OCI-LY1 (cell line): Measurements from ENCODE around the gene SEPTIN5.

Experiments used
- H2AFZ ChIP-seq: fragments of 200-600 bp; sonication (generic), shearing (Covaris generic); 2 replicates; pipeline ENCODE4 v1.6.0; 2014; ENCODE audit warnings: antibody characterized with exemption, mild to moderate bottlenecking, low read length
- H3F3A ChIP-seq: fragments of 200-600 bp; sonication (generic), shearing (Covaris generic); 2 replicates; pipeline ENCODE4 v1.6.0; 2014; ENCODE audit warnings: mild to moderate bottlenecking, antibody characterized with exemption, low read length, moderate library complexity; ENCODE audit not compliant: insufficient read depth
- H3K27ac ChIP-seq: fragments of 200-600 bp; sonication (generic); 2 replicates; pipeline ENCODE4 v1.5.1; 2014; ENCODE audit warnings: low read length, mixed run types, mild to moderate bottlenecking, low read depth; ENCODE audit not compliant: poor library complexity, severe bottlenecking
- H3K27me3 ChIP-seq: fragments of 200-600 bp; sonication (generic); 2 replicates; pipeline ENCODE4 v1.6.0; 2014; ENCODE audit warnings: antibody characterized with exemption, mild to moderate bottlenecking, low read length, moderate library complexity; ENCODE audit not compliant: insufficient read depth
- H3K36me3 ChIP-seq: fragments of 200-600 bp; sonication (generic); 2 replicates; pipeline ENCODE4 v1.6.1; 2014; ENCODE audit warnings: mild to moderate bottlenecking, antibody characterized with exemption, low read length, moderate library complexity, mixed read lengths; ENCODE audit not compliant: insufficient read depth
- H3K4me1 ChIP-seq: fragments of 200-600 bp; sonication (generic); 2 replicates; pipeline ENCODE4 v1.5.1; 2014; ENCODE audit warnings: mild to moderate bottlenecking, low read length, moderate library complexity; ENCODE audit not compliant: insufficient read depth, severe bottlenecking
- H3K4me2 ChIP-seq: fragments of 200-600 bp; sonication (generic), shearing (Covaris generic); 2 replicates; pipeline ENCODE4 v1.6.1; 2014; ENCODE audit warnings: low read length
- H3K4me3 ChIP-seq: fragments of 200-600 bp; sonication (generic); 2 replicates; pipeline ENCODE4 v1.5.1; 2014; ENCODE audit warnings: low read length, low read depth, mild to moderate bottlenecking, mixed read lengths; ENCODE audit not compliant: poor library complexity, severe bottlenecking
- H3K79me2 ChIP-seq: fragments of 200-600 bp; shearing (Covaris generic); 2 replicates; pipeline ENCODE4 v1.6.1; 2016; ENCODE audit warnings: mixed run types, low read length, mixed read lengths; ENCODE audit not compliant: insufficient read depth
- H3K9ac ChIP-seq: fragments of 200-600 bp; sonication (generic), shearing (Covaris generic); 2 replicates; pipeline ENCODE4 v1.6.1; 2014; ENCODE audit warnings: mild to moderate bottlenecking, low read length, mixed read lengths
- H3K9me2 ChIP-seq: fragments of 200-600 bp; sonication (generic), shearing (Covaris generic); 2 replicates; pipeline ENCODE4 v1.6.1; 2014; ENCODE audit warnings: low read depth, mild to moderate bottlenecking, low read length, mixed read lengths
- H3K9me3 ChIP-seq: fragments of 200-600 bp; shearing (Covaris generic); 2 replicates; pipeline ENCODE4 v1.6.1; 2014; ENCODE audit warnings: low read length, mixed read lengths
- H4K20me1 ChIP-seq: fragments of 200-600 bp; sonication (generic), shearing (Covaris generic); 2 replicates; pipeline ENCODE4 v1.6.0; 2016; ENCODE audit warnings: mild to moderate bottlenecking, low read length; ENCODE audit not compliant: insufficient read depth
- EZH2 ChIP-seq: fragments of 200-600 bp; sonication (generic), shearing (Covaris generic); IDR thresholded peaks from 2 replicates; pipeline ENCODE4 v1.8.0; 2017; ENCODE audit warnings: borderline replicate concordance, mixed run types, mild to moderate bottlenecking, antibody characterized with exemption, low read length, moderate library complexity, mixed read lengths
- TF ChIP-seq, protein P1 (sequence below): fragments of 200-600 bp; sonication (generic), shearing (Covaris generic); IDR thresholded peaks from 2 replicates; pipeline ENCODE4 v1.5.1; 2017; ENCODE audit warnings: mild to moderate bottlenecking, antibody characterized with exemption, low read length, moderate library complexity, mixed read lengths

SEPTIN5 gene

DNA sequence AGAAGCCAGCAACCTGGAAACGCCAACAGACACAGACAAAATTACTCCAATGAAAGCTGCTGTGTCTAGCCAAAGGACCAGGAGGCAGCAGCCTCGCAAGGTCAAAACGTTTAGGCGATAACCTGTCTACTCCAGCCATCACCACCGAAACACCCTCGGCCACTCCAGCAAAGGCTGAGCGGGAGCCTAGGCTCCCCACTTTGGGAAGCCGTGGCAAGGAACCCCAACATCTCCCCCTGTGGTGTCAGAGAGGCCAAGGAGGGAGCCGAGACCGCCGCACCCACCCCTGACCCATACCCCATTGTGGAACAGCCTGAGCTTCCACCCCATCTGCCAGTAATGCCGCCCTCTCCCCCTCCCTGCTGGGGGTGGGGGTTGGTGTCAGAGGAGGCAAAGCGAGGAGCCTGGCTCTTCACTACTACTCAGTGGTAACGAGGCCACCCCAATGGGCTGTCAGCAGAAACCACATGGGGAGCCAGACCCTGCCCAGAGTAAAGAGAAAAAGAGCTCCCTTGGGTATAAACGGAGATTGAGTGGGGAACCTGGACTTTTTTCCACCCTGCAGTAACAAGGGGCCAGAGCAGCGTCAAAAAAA lies 33.9 kb upstream of the SEPTIN5 start:
- Histone ChIP-seq H3K79me2 (no peaks in the 10 kb centered on the region), H3K9ac (no peak overlapping the region), H2AFZ (no peak overlapping the region), H4K20me1 (no peaks in the 10 kb centered on the region), H3K27me3 (peaks cover 7% of the 10 kb centered on the region; the same call in 1 of the 2 replicates), H3K36me3 (no peaks in the 10 kb centered on the region; the same call in 1 of the 2 replicates), H3K9me3 (0 out of 2 replicates have a peak, but pooled peaks cover 8% of the 10 kb centered on the region), H3K27ac (no peak overlapping the region), H3K4me3 (no peak overlapping the region), H3F3A (no peaks in the 10 kb centered on the region), H3K9me2 (no peaks in the 10 kb centered on the region), H3K4me2 (no peak overlapping the region), H3K4me1 (no peaks in the 10 kb centered on the region)
- TF ChIP-seq EZH2: no peak
- TF ChIP-seq, protein P1, sequence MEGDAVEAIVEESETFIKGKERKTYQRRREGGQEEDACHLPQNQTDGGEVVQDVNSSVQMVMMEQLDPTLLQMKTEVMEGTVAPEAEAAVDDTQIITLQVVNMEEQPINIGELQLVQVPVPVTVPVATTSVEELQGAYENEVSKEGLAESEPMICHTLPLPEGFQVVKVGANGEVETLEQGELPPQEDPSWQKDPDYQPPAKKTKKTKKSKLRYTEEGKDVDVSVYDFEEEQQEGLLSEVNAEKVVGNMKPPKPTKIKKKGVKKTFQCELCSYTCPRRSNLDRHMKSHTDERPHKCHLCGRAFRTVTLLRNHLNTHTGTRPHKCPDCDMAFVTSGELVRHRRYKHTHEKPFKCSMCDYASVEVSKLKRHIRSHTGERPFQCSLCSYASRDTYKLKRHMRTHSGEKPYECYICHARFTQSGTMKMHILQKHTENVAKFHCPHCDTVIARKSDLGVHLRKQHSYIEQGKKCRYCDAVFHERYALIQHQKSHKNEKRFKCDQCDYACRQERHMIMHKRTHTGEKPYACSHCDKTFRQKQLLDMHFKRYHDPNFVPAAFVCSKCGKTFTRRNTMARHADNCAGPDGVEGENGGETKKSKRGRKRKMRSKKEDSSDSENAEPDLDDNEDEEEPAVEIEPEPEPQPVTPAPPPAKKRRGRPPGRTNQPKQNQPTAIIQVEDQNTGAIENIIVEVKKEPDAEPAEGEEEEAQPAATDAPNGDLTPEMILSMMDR: no peak

DNA sequence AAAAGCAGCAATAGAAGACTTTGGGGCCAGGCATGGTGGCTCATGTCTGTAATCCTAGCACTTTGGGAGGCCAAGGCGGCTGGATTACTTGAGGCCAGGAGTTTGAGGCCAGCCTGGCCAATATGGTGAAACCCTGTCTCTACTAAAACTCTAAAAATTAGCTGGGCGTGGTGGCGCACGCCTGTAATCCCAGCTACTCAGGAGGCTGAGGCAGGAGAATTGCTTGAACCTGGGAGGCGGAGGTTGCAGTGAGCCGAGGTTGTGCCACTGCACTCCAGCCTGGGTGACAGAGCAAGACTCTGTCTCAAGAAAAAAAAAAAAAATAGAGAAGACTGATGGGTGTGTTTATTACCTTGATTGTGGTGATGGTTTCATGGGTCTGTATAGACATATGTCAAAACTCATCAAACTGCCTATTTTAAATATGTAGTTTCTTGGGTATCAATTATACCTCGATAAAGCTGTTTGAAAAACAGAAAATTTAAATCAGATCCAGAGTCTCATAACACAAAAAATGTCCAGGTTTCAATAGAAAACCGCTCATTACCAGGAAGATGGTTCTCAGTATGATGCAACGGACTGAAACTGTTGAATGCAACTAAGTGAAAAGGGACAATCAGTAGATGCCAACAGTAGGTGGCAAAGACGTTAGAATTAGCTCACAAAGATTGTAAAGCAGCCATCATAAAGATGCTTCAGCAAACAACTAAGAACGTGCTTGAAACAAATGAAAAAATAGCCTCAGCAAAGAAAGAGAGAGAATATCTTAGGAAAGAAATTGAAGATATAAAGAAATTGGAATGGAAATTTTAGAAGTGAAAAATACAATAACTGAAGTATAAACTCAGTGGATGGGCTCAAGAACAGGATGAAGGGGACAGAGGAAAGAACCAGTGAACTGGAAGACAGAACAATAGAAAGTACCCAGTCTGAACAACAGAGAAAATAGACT lies 33.1 kb upstream of the SEPTIN5 start:
- Histone ChIP-seq H3F3A (no peaks in the 10 kb centered on the region), H2AFZ (no peak overlapping the region)
- TF ChIP-seq, protein P1: no peak
- TF ChIP-seq EZH2: no peak

DNA sequence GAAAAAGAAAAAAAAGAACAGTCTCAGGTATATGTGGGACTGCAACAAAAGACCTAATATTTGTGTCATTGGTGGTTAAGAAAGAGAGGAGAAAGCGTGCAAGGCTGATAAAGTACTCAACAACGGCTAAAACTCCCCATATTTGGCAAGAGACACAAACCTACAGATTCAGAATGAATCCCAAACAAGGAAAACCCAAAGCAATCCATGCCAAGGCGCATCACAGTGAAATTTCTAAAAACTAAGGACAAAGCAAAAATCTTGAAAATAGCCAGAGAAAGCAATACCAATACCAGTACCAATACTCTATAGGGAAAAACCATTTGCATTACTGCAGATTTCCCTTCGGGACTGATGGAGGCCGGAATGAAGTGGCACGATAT lies 32.4 kb upstream of the SEPTIN5 start:
- TF ChIP-seq, protein P1: no peak
- TF ChIP-seq EZH2: no peak
- no peak overlapping the region for H3K4me2 ChIP-seq
- H3K4me3 ChIP-seq: no peak overlapping the region
- H3F3A ChIP-seq: no peaks in the 10 kb centered on the region
- peaks cover 7% of the 10 kb centered on the region; the same call in 1 of the 2 replicates for H3K27me3 ChIP-seq
- 0 out of 2 replicates have a peak, but pooled peaks cover 8% of the 10 kb centered on the region for H3K9me3 ChIP-seq
- H3K36me3 ChIP-seq: no peaks in the 10 kb centered on the region; the same call in 1 of the 2 replicates
- H3K79me2 ChIP-seq: no peaks in the 10 kb centered on the region
- no peak overlapping the region for H3K27ac ChIP-seq
- no peaks in the 10 kb centered on the region for H4K20me1 ChIP-seq
- H3K9ac ChIP-seq: no peak overlapping the region
- H3K9me2 ChIP-seq: no peaks in the 10 kb centered on the region
- no peaks in the 10 kb centered on the region for H3K4me1 ChIP-seq
- H2AFZ ChIP-seq: no peak overlapping the region

More for the DNA sequence above, 33.1 kb upstream of the SEPTIN5 start:
- Histone ChIP-seq H3K27ac (no peak overlapping the region), H4K20me1 (no peaks in the 10 kb centered on the region), H3K79me2 (no peaks in the 10 kb centered on the region), H3K9me2 (no peaks in the 10 kb centered on the region), H3K9me3 (0 out of 2 replicates have a peak, but pooled peaks cover 8% of the 10 kb centered on the region), H3K27me3 (peaks cover 7% of the 10 kb centered on the region; the same call in 1 of the 2 replicates), H3K36me3 (no peaks in the 10 kb centered on the region; the same call in 1 of the 2 replicates), H3K4me3 (no peak overlapping the region), H3K9ac (no peak overlapping the region), H3K4me1 (no peaks in the 10 kb centered on the region), H3K4me2 (no peak overlapping the region)
